ENCODE data around the gene EVL. TPM values are rescaled to one million over a fixed set of nuclear protein-coding genes. Genes with fewer than 3 reads are reported as not detected.

EVL gene
- total RNA-seq, 2 experiments from 2014 or later, result 206 to 298 TPM

DNA sequence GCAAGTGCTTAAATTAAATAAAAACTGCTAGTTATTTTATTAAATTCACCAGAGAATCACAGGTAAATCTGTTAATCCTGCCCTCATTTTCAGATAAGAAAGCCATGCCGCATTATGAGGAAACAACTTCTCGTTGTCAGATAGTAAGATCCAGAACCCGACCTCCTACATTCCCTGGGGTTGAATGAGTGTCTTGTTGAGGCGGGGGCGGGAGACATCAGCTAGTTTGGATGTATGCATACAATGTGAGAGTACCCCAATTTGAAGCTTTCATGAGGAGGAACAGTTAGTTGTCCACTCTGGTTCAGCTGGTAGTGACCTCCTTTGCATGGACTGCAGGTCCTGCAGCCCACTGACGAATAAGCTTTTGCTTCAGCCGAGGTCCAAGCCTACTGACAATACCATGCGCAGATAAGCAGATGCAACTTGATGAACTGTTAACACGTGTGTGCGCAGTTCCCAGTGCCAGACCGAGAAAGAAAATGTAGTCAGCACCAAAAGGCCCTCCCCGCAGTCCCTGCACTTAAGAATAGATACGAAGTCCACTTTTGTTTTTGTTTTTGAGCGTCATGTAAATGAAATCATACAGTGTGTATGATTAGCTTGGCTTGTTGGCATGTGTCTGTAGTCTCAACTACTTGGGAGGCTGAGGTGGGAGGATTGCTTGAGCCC, 34.9 kb downstream of the EVL start:
- no peaks in the 10 kb centered on the region for H3K9me2 ChIP-seq (ENCODE audit: insufficient read depth, low read length)
- intact Hi-C loops (cut with micrococcal nuclease; ENCODE audit: unreplicated experiment), result no loop called here
- BruUV-seq (replicated peaks), result no TSS peak
- no peak for TF ChIP-seq EZH2phosphoT487 (IDR thresholded peaks at IDR 0.05; ENCODE audit: borderline replicate concordance, low read depth, low read length)
- TF ChIP-seq, protein P1, sequence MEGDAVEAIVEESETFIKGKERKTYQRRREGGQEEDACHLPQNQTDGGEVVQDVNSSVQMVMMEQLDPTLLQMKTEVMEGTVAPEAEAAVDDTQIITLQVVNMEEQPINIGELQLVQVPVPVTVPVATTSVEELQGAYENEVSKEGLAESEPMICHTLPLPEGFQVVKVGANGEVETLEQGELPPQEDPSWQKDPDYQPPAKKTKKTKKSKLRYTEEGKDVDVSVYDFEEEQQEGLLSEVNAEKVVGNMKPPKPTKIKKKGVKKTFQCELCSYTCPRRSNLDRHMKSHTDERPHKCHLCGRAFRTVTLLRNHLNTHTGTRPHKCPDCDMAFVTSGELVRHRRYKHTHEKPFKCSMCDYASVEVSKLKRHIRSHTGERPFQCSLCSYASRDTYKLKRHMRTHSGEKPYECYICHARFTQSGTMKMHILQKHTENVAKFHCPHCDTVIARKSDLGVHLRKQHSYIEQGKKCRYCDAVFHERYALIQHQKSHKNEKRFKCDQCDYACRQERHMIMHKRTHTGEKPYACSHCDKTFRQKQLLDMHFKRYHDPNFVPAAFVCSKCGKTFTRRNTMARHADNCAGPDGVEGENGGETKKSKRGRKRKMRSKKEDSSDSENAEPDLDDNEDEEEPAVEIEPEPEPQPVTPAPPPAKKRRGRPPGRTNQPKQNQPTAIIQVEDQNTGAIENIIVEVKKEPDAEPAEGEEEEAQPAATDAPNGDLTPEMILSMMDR (conservative IDR thresholded peaks at IDR 0.05; ENCODE audit: low read length), result no peak
- no peaks in the 10 kb centered on the region for H3K79me2 ChIP-seq (ENCODE audit: insufficient read depth, low read depth, low read length)
- H3K4me1 ChIP-seq (ENCODE audit: insufficient read depth, low read length, poor library complexity, severe bottlenecking), result peaks cover 15% of the 10 kb centered on the region
- H2AFZ ChIP-seq (ENCODE audit: low read length), result no peak overlapping the region
- H4K20me1 ChIP-seq (ENCODE audit: insufficient read depth, low read length), result no peaks in the 10 kb centered on the region
- POLR2A ChIA-PET, result interaction anchor here (0.6 kb wide), 1 partner anchor 31 kb away, joined by 4 read pairs; no protein-coding TSS in a partner anchor
- peaks cover 96% of the 10 kb centered on the region for H3K36me3 ChIP-seq (ENCODE audit: insufficient read depth, low read length)
- DNase-seq (ENCODE audit: low spot score), result no peak
- H3K4me2 ChIP-seq (ENCODE audit: low read length), result no peak overlapping the region
- H3K27ac ChIP-seq (ENCODE audit: low read depth, low read length, poor library complexity, severe bottlenecking), result no peak overlapping the region
- no peak overlapping the region for H3K4me3 ChIP-seq (ENCODE audit: low read depth, low read length, poor library complexity, severe bottlenecking)
- no peaks in the 10 kb centered on the region for H3K9me3 ChIP-seq (ENCODE audit: low read length)
- CTCF ChIA-PET (ENCODE audit: unreplicated experiment), result no interaction called here

DNA sequence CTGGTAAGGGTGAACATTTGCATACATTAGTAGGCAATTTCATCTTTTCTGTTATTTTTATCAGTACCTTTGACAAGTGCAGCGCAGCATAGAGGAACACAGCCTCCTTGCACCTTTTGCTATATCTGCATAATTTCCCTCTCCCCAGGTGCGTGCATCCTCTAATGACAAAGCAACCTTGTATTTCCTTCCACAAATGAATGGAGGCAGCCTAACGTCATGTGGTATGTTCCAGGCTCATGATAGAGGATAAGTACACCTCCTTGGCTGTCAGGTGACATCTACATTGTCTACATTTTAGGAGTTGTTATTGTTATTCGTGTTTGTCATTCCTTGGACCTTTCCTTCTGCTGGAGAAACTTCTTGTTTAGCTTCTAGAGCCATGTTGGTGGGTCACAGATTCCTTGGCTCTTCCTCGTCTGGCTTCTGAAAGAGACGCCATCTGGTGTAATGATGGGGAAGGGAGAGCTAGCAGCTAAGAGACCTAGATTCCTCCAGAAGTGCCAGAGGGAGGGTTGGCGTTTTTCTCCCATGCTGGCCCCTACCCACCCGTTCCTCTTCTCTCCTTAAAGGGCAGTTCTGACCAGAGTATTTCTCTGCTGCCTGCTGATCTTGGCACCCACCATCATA, 37.0 kb downstream of the EVL start:
- H3K79me2 ChIP-seq (ENCODE audit: insufficient read depth, low read depth, low read length), result no peaks in the 10 kb centered on the region
- no peak overlapping the region for H2AFZ ChIP-seq (ENCODE audit: low read length)
- H3K27ac ChIP-seq (ENCODE audit: low read depth, low read length, poor library complexity, severe bottlenecking), result no peak overlapping the region
- no peaks in the 10 kb centered on the region for H3K9me3 ChIP-seq (ENCODE audit: low read length)
- no peak overlapping the region for H3K4me2 ChIP-seq (ENCODE audit: low read length)
- POLR2A ChIA-PET, result no interaction called here
- peaks cover 15% of the 10 kb centered on the region for H3K4me1 ChIP-seq (ENCODE audit: insufficient read depth, low read length, poor library complexity, severe bottlenecking)
- TF ChIP-seq, protein P1 (conservative IDR thresholded peaks at IDR 0.05; ENCODE audit: low read length), result no peak
- TF ChIP-seq EZH2phosphoT487 (IDR thresholded peaks at IDR 0.05; ENCODE audit: borderline replicate concordance, low read depth, low read length), result no peak
- H3K9me2 ChIP-seq (ENCODE audit: insufficient read depth, low read length), result no peaks in the 10 kb centered on the region
- H3K4me3 ChIP-seq (ENCODE audit: low read depth, low read length, poor library complexity, severe bottlenecking), result no peak overlapping the region
- peaks cover 98% of the 10 kb centered on the region for H3K36me3 ChIP-seq (ENCODE audit: insufficient read depth, low read length)
- CTCF ChIA-PET (ENCODE audit: unreplicated experiment), result no interaction called here
- H4K20me1 ChIP-seq (ENCODE audit: insufficient read depth, low read length), result no peaks in the 10 kb centered on the region
- intact Hi-C loops (cut with micrococcal nuclease; ENCODE audit: unreplicated experiment), result no loop called here
- no TSS peak for BruUV-seq (replicated peaks)
- DNase-seq (ENCODE audit: low spot score), result no peak
